GM12875 (cell line): ENCODE measurements around the gene STUB1.

Source experiments
- H3K4me3 ChIP-seq: one replicate; pipeline ENCODE4 v1.5.1; 2011; ENCODE audit warnings: low read depth, low read length, control low read depth
- CTCF ChIP-seq: IDR thresholded peaks from 2 replicates; pipeline ENCODE4 v1.5.1; 2011; ENCODE audit warnings: low read depth, mild to moderate bottlenecking, control low read depth, inconsistent platforms, low read length, moderate library complexity, borderline replicate concordance; ENCODE audit not compliant: insufficient read depth

Gene STUB1

GRCh38 chr16:660459-661183 is 19.6 kb upstream of the STUB1 start:
- no peak overlapping the region for H3K4me3 ChIP-seq

GRCh38 chr16:661184-661821 is 18.9 kb upstream of the STUB1 start:
- no peak overlapping the region for H3K4me3 ChIP-seq
- TF ChIP-seq CTCF = no peak

More at GRCh38 chr16:660459-661183, 19.6 kb upstream of the STUB1 start:
- TF ChIP-seq CTCF = 0 out of 2 replicates have a peak, but pooled peaks have one; percentile 33

- no peak overlapping the region for H3K4me3 ChIP-seq
- no peak for TF ChIP-seq CTCF
Observed at GRCh38 chr16:662095-662494, 18.1 kb upstream of the STUB1 start.

GRCh38 chr16:662597-662996 is 17.6 kb upstream of the STUB1 start:
- no peak for TF ChIP-seq CTCF
- no peak overlapping the region for H3K4me3 ChIP-seq

GRCh38 chr16:666572-666971 is 13.6 kb upstream of the STUB1 start:
- no peak overlapping the region for H3K4me3 ChIP-seq
- TF ChIP-seq CTCF = no peak

- peak overlapping the region; percentile 99 for H3K4me3 ChIP-seq
- no peak for TF ChIP-seq CTCF
Observed at GRCh38 chr16:667113-667779, 13.0 kb upstream of the STUB1 start.
